ENCODE measurements around the gene CERS6.
"Not testable (repeated sequence)": the region's sequence is repeated elsewhere in the genome, so short reads cannot be mapped to it uniquely, and the experiment has no call there.

CERS6 gene

GRCh38 chr2:168496906-168497305 lies 40.8 kb downstream of the CERS6 start:
- no peak overlapping the region for H3K4me3 ChIP-seq (ENCODE audit: low read depth, low read length)
- DNase-seq (ENCODE audit: low read depth), result no peak
- TF ChIP-seq CTCF (conservative IDR thresholded peaks at IDR 0.05; ENCODE audit: low read depth, low read length), result no peak

- no peak overlapping the region for H3K4me3 ChIP-seq (ENCODE audit: low read depth, low read length)
- DNase-seq (ENCODE audit: low read depth), result no peak
- no peak for TF ChIP-seq CTCF (conservative IDR thresholded peaks at IDR 0.05; ENCODE audit: low read depth, low read length)
Observed at GRCh38 chr2:168499500-168499899, 43.4 kb downstream of the CERS6 start.

- DNase-seq (ENCODE audit: low read depth), result peak; percentile 60
Observed at GRCh38 chr2:168500516-168500915, 44.4 kb downstream of the CERS6 start.

GRCh38 chr2:168501466-168502065 lies 45.5 kb downstream of the CERS6 start:
- no peak for DNase-seq (ENCODE audit: low read depth)
- TF ChIP-seq CTCF (conservative IDR thresholded peaks at IDR 0.05; ENCODE audit: low read depth, low read length), result no peak
- no peak overlapping the region for H3K4me3 ChIP-seq (ENCODE audit: low read depth, low read length)

More at GRCh38 chr2:168500516-168500915, 44.4 kb downstream of the CERS6 start:
- no peak overlapping the region for H3K4me3 ChIP-seq (ENCODE audit: low read depth, low read length)
- no peak for TF ChIP-seq CTCF (conservative IDR thresholded peaks at IDR 0.05; ENCODE audit: low read depth, low read length)

GRCh38 chr2:168502852-168503251 lies 46.8 kb downstream of the CERS6 start:
- not testable (repeated sequence) for H3K4me3 ChIP-seq (ENCODE audit: low read depth, low read length); DNase-seq (ENCODE audit: low read depth)

GRCh38 chr2:168503901-168504300 lies 47.8 kb downstream of the CERS6 start:
- no peak for DNase-seq (ENCODE audit: low read depth)
- H3K4me3 ChIP-seq (ENCODE audit: low read depth, low read length), result no peak overlapping the region
- TF ChIP-seq CTCF (conservative IDR thresholded peaks at IDR 0.05; ENCODE audit: low read depth, low read length), result no peak

GRCh38 chr2:168504323-168504722 lies 48.3 kb downstream of the CERS6 start:
- no peak overlapping the region for H3K4me3 ChIP-seq (ENCODE audit: low read depth, low read length)
- no peak for TF ChIP-seq CTCF (conservative IDR thresholded peaks at IDR 0.05; ENCODE audit: low read depth, low read length)
- no peak for DNase-seq (ENCODE audit: low read depth)

Data from choroid plexus epithelial cell (primary cell).